DND-41 (cell line): ENCODE measurements around the gene CCT7.
A peak's percentile ranks its signal among the peaks of the same experiment; 100 is the strongest.

Source experiments
- ATAC-seq: fragments of 200-7000 bp; cut with Tn5 transposase; 3 replicates; pipeline ENCODE4 v1.9.1; 2021; ENCODE audit warnings: low read depth; ENCODE audit not compliant: insufficient read depth
- DNase-seq: peaks from one replicate; pipeline ENCODE4 v3.0.0-alpha.2; 2020
- H2AFZ ChIP-seq: 2 replicates; pipeline ENCODE4 v1.6.0; 2012; ENCODE audit warnings: low read depth, low read length
- H3K27ac ChIP-seq: 2 replicates; pipeline ENCODE4 v1.5.1; 2012; ENCODE audit warnings: low read length, inconsistent platforms
- H3K27me3 ChIP-seq: fragments of 200-600 bp; sonication (generic); 2 replicates; pipeline ENCODE4 v1.6.0; 2012; ENCODE audit warnings: low read length, mild to moderate bottlenecking, inconsistent platforms; ENCODE audit not compliant: insufficient read depth, poor library complexity
- H3K36me3 ChIP-seq: 2 replicates; pipeline ENCODE4 v1.5.1; 2012; ENCODE audit warnings: low read length, inconsistent platforms; ENCODE audit not compliant: insufficient read depth
- H3K4me1 ChIP-seq: 2 replicates; pipeline ENCODE4 v1.5.1; 2012; ENCODE audit warnings: mild to moderate bottlenecking, low read length; ENCODE audit not compliant: insufficient read depth
- H3K4me2 ChIP-seq: 2 replicates; pipeline ENCODE4 v1.6.0; 2012; ENCODE audit warnings: mild to moderate bottlenecking, moderate library complexity, low read length, inconsistent platforms; ENCODE audit not compliant: insufficient read depth
- H3K4me3 ChIP-seq, 2 experiments: fragments of 200-600 bp in 1 of 2; shearing (Covaris generic) in 1 of 2; 2 replicates each; pipeline ENCODE4 v1.5.1; 2012 to 2016; ENCODE audit warnings: inconsistent platforms in 2 of 2, low read length in 2 of 2, mild to moderate bottlenecking in 2 of 2, low read depth in 1 of 2, moderate library complexity in 1 of 2
- H3K79me2 ChIP-seq: 2 replicates; pipeline ENCODE4 v1.6.0; 2012; ENCODE audit warnings: low read length, inconsistent platforms; ENCODE audit not compliant: insufficient read depth
- H3K9ac ChIP-seq: 2 replicates; pipeline ENCODE4 v1.6.0; 2012; ENCODE audit warnings: low read depth, mild to moderate bottlenecking, inconsistent platforms, low read length, moderate library complexity
- H3K9me3 ChIP-seq: 2 replicates; pipeline ENCODE4 v1.5.1; 2012; ENCODE audit warnings: low read length, moderate library complexity, mild to moderate bottlenecking, inconsistent platforms; ENCODE audit not compliant: insufficient read depth, severe bottlenecking
- H4K20me1 ChIP-seq: 2 replicates; pipeline ENCODE4 v1.6.0; 2012; ENCODE audit warnings: low read length; ENCODE audit not compliant: insufficient read depth
- EZH2 ChIP-seq: IDR thresholded peaks from 3 replicates; pipeline ENCODE4 v1.6.1; 2012; ENCODE audit warnings: borderline replicate concordance, low read depth, mild to moderate bottlenecking, moderate library complexity, low read length, inconsistent platforms; ENCODE audit not compliant: severe bottlenecking
- TF ChIP-seq, protein P1 (sequence below): IDR thresholded peaks from 2 replicates; pipeline ENCODE4 v1.5.1; 2012; ENCODE audit warnings: borderline replicate concordance, low read length, moderate library complexity, mild to moderate bottlenecking; ENCODE audit not compliant: poor library complexity, severe bottlenecking; ENCODE audit errors: extremely low read depth

CCT7 gene

DNA sequence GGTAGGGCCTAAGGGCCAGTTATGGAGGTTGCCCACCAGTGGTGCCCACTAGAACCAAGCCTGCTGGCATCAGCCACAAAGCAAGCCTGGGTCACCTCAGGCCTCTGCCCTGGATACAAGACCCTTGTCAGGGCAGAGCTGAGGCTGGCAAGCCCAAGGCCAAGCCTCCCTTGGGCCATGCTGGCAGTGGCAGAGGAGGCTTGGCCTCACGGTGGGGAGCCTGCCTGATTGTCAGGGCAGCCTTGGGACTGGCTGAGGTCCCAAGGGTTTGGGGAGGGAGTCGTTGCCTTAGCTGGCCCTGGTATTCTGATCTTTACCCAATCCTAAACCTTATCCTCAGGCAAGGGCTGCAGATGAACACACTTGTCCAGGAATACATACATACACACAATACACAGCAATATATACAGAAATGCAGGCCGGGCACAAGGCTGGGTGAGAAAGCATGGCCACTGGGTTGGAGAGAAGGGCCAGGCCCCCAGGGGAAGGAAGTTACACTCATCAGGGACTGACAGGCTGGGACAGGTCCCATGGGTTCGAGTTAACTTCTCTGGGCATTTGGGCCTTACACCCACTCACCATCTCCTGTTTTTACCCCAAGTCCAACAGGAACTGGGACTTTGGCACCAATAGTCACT lies 21.0 kb downstream of the CCT7 start:
- Histone ChIP-seq H3K27ac (no peak overlapping the region), H3K36me3 (peaks cover 84% of the 10 kb centered on the region), H3K27me3 (no peaks in the 10 kb centered on the region), H3K4me1 (no peaks in the 10 kb centered on the region), H2AFZ (no peak overlapping the region), H3K79me2 (no peaks in the 10 kb centered on the region), H3K4me3 (no peak overlapping the region), H4K20me1 (peaks cover 33% of the 10 kb centered on the region), H3K4me2 (no peak overlapping the region), H3K9me3 (no peaks in the 10 kb centered on the region), H3K9ac (no peak overlapping the region)
- ATAC-seq = peak; percentile 8; the same call in 1 of the 3 replicates
- DNase-seq = no peak
- TF ChIP-seq EZH2 = no peak
- TF ChIP-seq, protein P1, sequence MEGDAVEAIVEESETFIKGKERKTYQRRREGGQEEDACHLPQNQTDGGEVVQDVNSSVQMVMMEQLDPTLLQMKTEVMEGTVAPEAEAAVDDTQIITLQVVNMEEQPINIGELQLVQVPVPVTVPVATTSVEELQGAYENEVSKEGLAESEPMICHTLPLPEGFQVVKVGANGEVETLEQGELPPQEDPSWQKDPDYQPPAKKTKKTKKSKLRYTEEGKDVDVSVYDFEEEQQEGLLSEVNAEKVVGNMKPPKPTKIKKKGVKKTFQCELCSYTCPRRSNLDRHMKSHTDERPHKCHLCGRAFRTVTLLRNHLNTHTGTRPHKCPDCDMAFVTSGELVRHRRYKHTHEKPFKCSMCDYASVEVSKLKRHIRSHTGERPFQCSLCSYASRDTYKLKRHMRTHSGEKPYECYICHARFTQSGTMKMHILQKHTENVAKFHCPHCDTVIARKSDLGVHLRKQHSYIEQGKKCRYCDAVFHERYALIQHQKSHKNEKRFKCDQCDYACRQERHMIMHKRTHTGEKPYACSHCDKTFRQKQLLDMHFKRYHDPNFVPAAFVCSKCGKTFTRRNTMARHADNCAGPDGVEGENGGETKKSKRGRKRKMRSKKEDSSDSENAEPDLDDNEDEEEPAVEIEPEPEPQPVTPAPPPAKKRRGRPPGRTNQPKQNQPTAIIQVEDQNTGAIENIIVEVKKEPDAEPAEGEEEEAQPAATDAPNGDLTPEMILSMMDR = no peak

DNA sequence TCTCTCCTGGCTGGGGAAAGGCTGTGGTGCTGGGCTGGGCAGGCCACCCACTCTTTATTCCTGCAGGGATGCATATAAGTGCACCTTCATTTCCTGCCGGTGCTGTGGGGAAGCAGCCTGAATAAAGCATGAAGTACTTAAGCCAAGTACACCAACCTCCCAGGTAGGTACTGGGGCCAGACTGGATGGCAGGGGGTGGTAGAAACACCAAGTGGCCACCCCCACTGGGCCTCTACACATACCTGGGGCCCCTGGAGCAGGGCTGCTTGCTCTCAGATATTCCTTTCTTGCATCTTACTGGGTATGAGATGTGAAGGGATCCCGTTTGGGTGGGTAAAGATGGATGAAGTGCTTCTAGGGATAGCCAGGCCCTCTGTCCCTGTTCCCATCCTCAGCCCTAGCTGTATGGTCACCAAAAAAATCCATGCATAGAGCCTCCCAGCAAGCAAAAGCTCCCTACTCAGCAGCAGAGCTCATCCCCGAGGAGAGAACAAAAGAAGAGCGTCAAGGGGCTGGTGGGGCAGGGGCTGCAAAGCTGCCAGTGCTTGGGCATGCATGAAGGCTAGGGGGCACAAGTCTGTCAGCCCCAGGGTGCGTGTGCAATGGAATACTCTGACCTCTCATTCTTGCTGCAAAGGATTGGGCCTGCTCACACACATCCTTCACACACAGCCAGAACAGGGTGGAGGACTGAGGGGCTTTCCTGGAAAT lies 22.0 kb downstream of the CCT7 start:
- Histone ChIP-seq H4K20me1 (peaks cover 23% of the 10 kb centered on the region; the same call in 1 of the 2 replicates), H3K36me3 (peaks cover 82% of the 10 kb centered on the region)

DNA sequence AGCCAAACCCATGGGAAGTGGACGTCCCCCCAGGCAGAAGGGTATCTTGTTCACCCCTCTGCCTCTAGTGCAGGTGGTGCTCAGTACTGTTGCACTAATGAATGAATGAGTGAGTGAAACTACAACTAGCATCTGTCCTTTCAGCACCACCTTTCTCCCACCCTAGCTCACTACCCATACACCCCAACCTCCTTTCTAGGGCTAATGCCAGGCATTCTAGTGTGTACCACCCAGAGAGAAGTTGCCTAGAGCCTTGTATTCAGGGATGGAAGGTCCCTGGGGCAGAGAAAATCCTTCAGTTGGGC lies 22.5 kb downstream of the CCT7 start:
- TF ChIP-seq, protein P1 = no peak
- Histone ChIP-seq H2AFZ (no peak overlapping the region), H3K4me2 (no peak overlapping the region), H3K79me2 (no peaks in the 10 kb centered on the region), H3K4me1 (no peaks in the 10 kb centered on the region), H3K9me3 (no peaks in the 10 kb centered on the region), H4K20me1 (peaks cover 23% of the 10 kb centered on the region; the same call in 1 of the 2 replicates), H3K4me3 (no peak overlapping the region), H3K27ac (no peak overlapping the region), H3K9ac (no peak overlapping the region), H3K27me3 (no peaks in the 10 kb centered on the region), H3K36me3 (peaks cover 82% of the 10 kb centered on the region)
- ATAC-seq (peak; percentile 15; the same call in 2 of the 3 replicates), DNase-seq (no peak)

More for the DNA sequence above, 22.0 kb downstream of the CCT7 start:
- H3K4me2 ChIP-seq = no peak overlapping the region
- TF ChIP-seq, protein P1 = no peak
- TF ChIP-seq EZH2 = no peak
- H2AFZ ChIP-seq = no peak overlapping the region
- ATAC-seq = peak; percentile 5; the same call in 1 of the 3 replicates
- no peaks in the 10 kb centered on the region for H3K9me3 ChIP-seq
- DNase-seq = no peak
- H3K9ac ChIP-seq = no peak overlapping the region
- no peaks in the 10 kb centered on the region for H3K4me1 ChIP-seq
- H3K4me3 ChIP-seq = no peak overlapping the region
- no peaks in the 10 kb centered on the region for H3K79me2 ChIP-seq
- H3K27me3 ChIP-seq = no peaks in the 10 kb centered on the region
- H3K27ac ChIP-seq = no peak overlapping the region
